HepG2 (cell line): ENCODE data around the gene TRMT2A. TPM values are rescaled to one million over a fixed set of nuclear protein-coding genes. Genes with fewer than 3 reads are reported as not detected.

ENCODE experiments used
- ATAC-seq: fragments of 200-7000 bp; cut with Tn5 transposase; 3 replicates; pipeline ENCODE4 v1.9.1; 2020; ENCODE audit warnings: mild to moderate bottlenecking, moderate library complexity
- BruUV-seq: library from RNA; stranded (reverse); fragments of 400-500 nt; replicated peaks from 2 replicates; lab custom pipeline; 2021; lab: Mats Ljungman, UMichigan
- CTCF ChIA-PET: fragments of 300-600 bp; formaldehyde crosslinking; extraction: SDS; loops from one replicate; lab custom pipeline; 2021; ENCODE audit warnings: low total read pairs, inconsistent platforms, low intra/inter-chr PET ratio; lab: Yijun Ruan, JAX
- POLR2A ChIA-PET: fragments of 350-600 bp; sonication (Branson Sonifier 250); formaldehyde crosslinking; loops from one replicate; lab custom pipeline; 2020; ENCODE audit warnings: antibody characterized with exemption, inconsistent platforms; lab: Yijun Ruan, JAX
- DNase-seq: peaks from one replicate; pipeline ENCODE4 v3.0.0-alpha.2; 2015; ENCODE audit warnings: low spot score
- FAIRE-seq: peaks from 3 replicates; lab custom pipeline; 2011; peaks lifted over from hg19 to GRCh38; lab: Jason Lieb, UNC
- H2AFZ ChIP-seq: one replicate; pipeline ENCODE4 v1.6.1; 2011; ENCODE audit warnings: low read length, inconsistent platforms
- H3K27ac ChIP-seq: fragments of 300-600 bp; 3 replicates; pipeline ENCODE4 v1.8.0; 2011; ENCODE audit warnings: mixed run types, mild to moderate bottlenecking, mixed read lengths, low read length, inconsistent platforms; ENCODE audit not compliant: insufficient read depth; ENCODE audit errors: extremely low read length
- H3K27me3 ChIP-seq, 2 experiments: fragments of 200-600 bp in 1 of 2; 2 replicates in 1 of 2; 3 replicates in 1 of 2; pipeline versions ENCODE4 v1.6.0 to v1.8.0; 2011; ENCODE audit warnings: low read length in 2 of 2, mild to moderate bottlenecking in 2 of 2, moderate library complexity in 2 of 2, inconsistent platforms in 1 of 2; ENCODE audit not compliant: insufficient read depth in 2 of 2, control insufficient read depth in 1 of 2
- H3K36me3 ChIP-seq, 2 experiments: fragments of 200-600 bp in 1 of 2; replicated peaks in 1 of 2; 2 replicates in 1 of 2; 3 replicates in 1 of 2; pipeline versions ENCODE4 v1.5.1 to v1.8.0; 2011; ENCODE audit warnings: low read length in 2 of 2, inconsistent platforms in 1 of 2; ENCODE audit not compliant: insufficient read depth in 2 of 2, control insufficient read depth in 1 of 2
- H3K4me1 ChIP-seq: 2 replicates; pipeline ENCODE4 v1.5.1; 2012; ENCODE audit warnings: low read length, inconsistent platforms; ENCODE audit not compliant: insufficient read depth
- H3K4me2 ChIP-seq: 2 replicates; pipeline ENCODE4 v1.6.0; 2011; ENCODE audit warnings: low read depth, low read length, inconsistent platforms
- H3K4me3 ChIP-seq, 3 experiments: fragments of 200-600 bp in 1 of 3; sonication (generic), shearing (Covaris generic) in 1 of 3; replicated peaks in 1 of 3; 2 replicates each; pipeline ENCODE4 v1.5.1; 2011 to 2016; ENCODE audit warnings: low read length in 3 of 3, inconsistent platforms in 2 of 3, low read depth in 2 of 3, mild to moderate bottlenecking in 2 of 3, control low read depth in 1 of 3, mixed read lengths in 1 of 3; ENCODE audit not compliant: insufficient read depth in 1 of 3
- H3K79me2 ChIP-seq: one replicate; pipeline ENCODE4 v1.6.1; 2011; ENCODE audit warnings: low read length, inconsistent platforms; ENCODE audit not compliant: insufficient read depth
- H3K9ac ChIP-seq: 2 replicates; pipeline ENCODE4 v1.6.0; 2011; ENCODE audit warnings: mild to moderate bottlenecking, low read depth, low read length, inconsistent platforms; ENCODE audit not compliant: insufficient read depth
- H3K9me3 ChIP-seq: 2 replicates; pipeline ENCODE4 v1.5.1; 2012; ENCODE audit warnings: mild to moderate bottlenecking, low read length
- H4K20me1 ChIP-seq: 2 replicates; pipeline ENCODE4 v1.6.0; 2011; ENCODE audit warnings: inconsistent platforms, mild to moderate bottlenecking, low read length, moderate library complexity; ENCODE audit not compliant: insufficient read depth
- ASH2L ChIP-seq: fragments of 300-600, 200-600 bp; sonication (generic); IDR thresholded peaks from 2 replicates; pipeline ENCODE4 v1.7.0; 2017; ENCODE audit warnings: low read depth, mild to moderate bottlenecking, moderate library complexity, mixed read lengths, low read length; ENCODE audit not compliant: insufficient read length
- KAT7 ChIP-seq: IDR thresholded peaks from 2 replicates; pipeline ENCODE4 v1.6.1; 2018; ENCODE audit warnings: borderline replicate concordance, missing compliant biosample characterization
- NCOR1 ChIP-seq: fragments of 200-600 bp; sonication (generic); IDR thresholded peaks from 2 replicates; pipeline ENCODE4 v1.7.0; 2017; ENCODE audit warnings: antibody characterized with exemption, low read length, borderline replicate concordance
- NR2F2 ChIP-seq: IDR thresholded peaks from 2 replicates; pipeline ENCODE4 v1.6.1; 2012; ENCODE audit warnings: low read depth, inconsistent platforms, borderline replicate concordance
- POLR2A ChIP-seq, 2 experiments: IDR thresholded peaks; 2 replicates each; pipeline ENCODE4 v1.6.1; 2011; ENCODE audit warnings: low read depth in 2 of 2, low read length in 2 of 2, mild to moderate bottlenecking in 1 of 2, moderate library complexity in 1 of 2; ENCODE audit not compliant: insufficient read depth in 1 of 2
- RBM22 ChIP-seq: fragments of 200-400 bp; formaldehyde crosslinking; optimal IDR thresholded peaks from 2 replicates; pipeline ENCODE3; 2017; ENCODE audit warnings: mild to moderate bottlenecking, low read length, moderate library complexity
- ZC3H13 ChIP-seq: sonication (generic); formaldehyde crosslinking; IDR thresholded peaks from 2 replicates; pipeline ENCODE4 v1.8.1; 2023; ENCODE audit warnings: mild to moderate bottlenecking, missing genetic modification reagents, moderate library complexity
- ZNF24 ChIP-seq: fragments of 450-650 bp; IDR thresholded peaks from 2 replicates; pipeline ENCODE4 v1.6.1; 2017; ENCODE audit warnings: antibody characterized with exemption, mild to moderate bottlenecking
- WGBS: methylation state at CpG from one replicate; pipeline ENCODE4 v1.1.6; 2017; ENCODE audit warnings: low lambda C conversion rate; 5-methylcytosine and 5-hydroxymethylcytosine counted together
- in situ Hi-C: cut with HindIII; loops from 2 replicates; pipeline ENCODE4 v1.10.0; 2017; ENCODE audit warnings: low pct_unique_long_range_greater_than_20kb; ENCODE audit not compliant: extremely low pct_ligation_motif_present
- intact Hi-C: fragments of 100-400 bp; cut with micrococcal nuclease; formaldehyde crosslinking; loops from one replicate; pipeline ENCODE4 v1.10.0; 2022; ENCODE audit not compliant: unreplicated experiment
- polyA plus RNA-seq, 8 experiments: library from polyadenylated mRNA; depleted of rRNA in 3 of 8; stranded (reverse) in 7 of 8; unstranded in 1 of 8; fragments of >200 nt; fragmentation: Illumina TruSeq in 4 of 8; extraction: Trizol in 4 of 8; gene quantifications; 2 replicates each; pipeline versions ENCODE4 v1.2.1 to v1.2.3, GENCODE V29; 2011 to 2016; ENCODE audit warnings: low read depth in 4 of 8, missing spikeins in 1 of 8, mixed read lengths in 1 of 8; ENCODE audit not compliant: insufficient read depth in 1 of 8
- total RNA-seq, 5 experiments: library from RNA; depleted of rRNA; stranded (reverse); fragments of >200 nt; fragmentation: Illumina TruSeq; extraction: Trizol; gene quantifications; 2 replicates each; pipeline ENCODE4 v1.2.3, GENCODE V29; 2016; ENCODE audit warnings: low read depth in 1 of 5
- TF ChIP-seq, protein P1 (sequence below): sonication (generic); formaldehyde crosslinking; IDR thresholded peaks from 2 replicates; pipeline ENCODE4 v1.8.0; 2022; ENCODE audit warnings: missing genetic modification reagents, mild to moderate bottlenecking, moderate library complexity, borderline replicate concordance

Gene TRMT2A
- total and polyA plus RNA-seq, 2 of the 13 experiments (the other 11 are each of a cell fraction or from before 2014, with no cell fraction given) = 24.0 to 30.3 TPM

DNA sequence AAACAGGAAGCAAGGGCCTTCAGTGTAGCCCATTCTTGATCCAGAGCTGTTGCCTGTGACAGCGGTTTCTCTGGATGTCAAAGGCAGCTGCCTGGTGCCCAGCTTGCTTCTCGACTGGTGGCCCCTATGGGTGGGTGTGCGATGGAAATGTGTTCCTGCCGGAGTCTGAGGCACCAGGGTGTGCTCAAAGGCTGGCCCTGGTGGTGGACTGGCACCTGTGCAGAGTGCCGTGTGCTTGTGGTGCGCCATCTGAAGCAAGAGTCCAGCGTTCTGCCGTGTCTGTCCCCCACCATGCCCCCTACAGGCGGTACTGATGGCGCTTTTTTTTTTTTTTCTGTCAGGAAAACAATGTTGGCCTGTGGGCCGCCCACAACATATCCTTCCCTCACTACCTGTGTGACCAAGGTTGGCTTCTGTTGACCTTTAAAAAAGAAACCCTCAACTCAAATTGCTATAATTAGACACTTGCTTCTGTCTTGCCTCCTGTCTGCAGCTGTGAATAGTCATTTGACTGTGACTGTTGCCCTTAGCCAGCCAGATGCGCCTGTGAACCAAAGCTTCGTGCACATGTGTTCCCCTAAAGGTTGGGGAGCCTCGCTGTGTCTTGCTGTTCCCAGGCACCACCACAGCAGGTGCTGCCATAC is 5.9 kb downstream of the TRMT2A start (continued):
- peak; percentile 93 for TF ChIP-seq RBM22
- no peak for TF ChIP-seq ZNF24
- TF ChIP-seq, protein P1, sequence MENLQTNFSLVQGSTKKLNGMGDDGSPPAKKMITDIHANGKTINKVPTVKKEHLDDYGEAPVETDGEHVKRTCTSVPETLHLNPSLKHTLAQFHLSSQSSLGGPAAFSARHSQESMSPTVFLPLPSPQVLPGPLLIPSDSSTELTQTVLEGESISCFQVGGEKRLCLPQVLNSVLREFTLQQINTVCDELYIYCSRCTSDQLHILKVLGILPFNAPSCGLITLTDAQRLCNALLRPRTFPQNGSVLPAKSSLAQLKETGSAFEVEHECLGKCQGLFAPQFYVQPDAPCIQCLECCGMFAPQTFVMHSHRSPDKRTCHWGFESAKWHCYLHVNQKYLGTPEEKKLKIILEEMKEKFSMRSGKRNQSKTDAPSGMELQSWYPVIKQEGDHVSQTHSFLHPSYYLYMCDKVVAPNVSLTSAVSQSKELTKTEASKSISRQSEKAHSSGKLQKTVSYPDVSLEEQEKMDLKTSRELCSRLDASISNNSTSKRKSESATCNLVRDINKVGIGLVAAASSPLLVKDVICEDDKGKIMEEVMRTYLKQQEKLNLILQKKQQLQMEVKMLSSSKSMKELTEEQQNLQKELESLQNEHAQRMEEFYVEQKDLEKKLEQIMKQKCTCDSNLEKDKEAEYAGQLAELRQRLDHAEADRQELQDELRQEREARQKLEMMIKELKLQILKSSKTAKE (CRISPR knock-in tag) = no peak
- no peak for TF ChIP-seq NCOR1
- TF ChIP-seq NR2F2 = no peak
- no peak for TF ChIP-seq KAT7 (CRISPR knock-in tag)
- 0 out of 2 replicates have a peak, but pooled peaks have one; percentile 24 for TF ChIP-seq ZC3H13 (CRISPR knock-in tag)

DNA sequence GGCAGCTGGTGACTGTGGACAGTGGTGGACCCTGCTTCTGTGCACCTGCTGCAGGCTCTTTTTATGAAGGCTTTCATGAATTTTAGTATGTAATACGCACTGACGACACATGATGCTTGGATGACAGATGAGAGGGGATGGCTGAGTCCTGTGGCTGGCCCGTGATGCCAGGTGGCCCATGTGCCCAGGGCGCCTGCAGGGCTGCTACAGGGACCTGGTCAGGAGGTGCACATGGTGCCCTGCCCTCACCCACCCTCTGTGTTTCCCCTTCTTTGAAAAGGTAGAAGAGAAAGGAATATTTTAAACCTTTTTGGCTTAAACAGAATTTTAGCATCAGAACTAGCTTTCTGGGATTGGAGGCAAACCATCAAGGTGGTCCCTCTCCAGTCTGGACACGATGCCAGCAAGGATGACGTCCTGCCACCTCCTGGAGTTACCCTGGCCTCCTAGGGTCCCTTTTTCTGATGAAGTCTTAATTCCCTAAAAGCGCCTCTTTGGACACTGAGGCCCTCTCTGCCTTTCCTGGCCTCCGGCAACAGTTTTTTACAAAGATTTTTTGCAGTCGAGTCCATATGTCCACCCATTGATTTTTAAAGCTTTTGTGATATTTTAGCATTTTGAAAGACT is 6.6 kb downstream of the TRMT2A start:
- H3K27me3 ChIP-seq = no peaks in the 10 kb centered on the region
- no peaks in the 10 kb centered on the region for H3K9me3 ChIP-seq
- peaks cover 5% of the 10 kb centered on the region for H3K79me2 ChIP-seq
- TF ChIP-seq ASH2L (no peak), POLR2A (IDR thresholded peaks at IDR 0.05; ENCODE audit: insufficient read depth in 1 of 2, low read depth in 2 of 2, low read length in 2 of 2) (peak in 1 of 2 experiments; percentile 5; a peak in 2 of 4 replicates)
- POLR2A ChIA-PET = no interaction called here
- no peak overlapping the region for H3K4me3 ChIP-seq
- intact Hi-C loops = no loop called here
- over 99% methylated on average over 8 of the region's 9 CpGs for WGBS
- FAIRE-seq (no peak), ATAC-seq (no peak), DNase-seq (no peak)
- no peak overlapping the region for H3K4me2 ChIP-seq
- H3K27ac ChIP-seq = peak overlapping the region; percentile 45
- in situ Hi-C loops = no loop called here
- H3K9ac ChIP-seq = no peak overlapping the region
- no peak overlapping the region for H2AFZ ChIP-seq
- peaks cover 15% of the 10 kb centered on the region for H3K4me1 ChIP-seq
- CTCF ChIA-PET = no interaction called here
- peaks cover 4% of the 10 kb centered on the region; the same call in 1 of the 2 replicates for H4K20me1 ChIP-seq
- peaks cover 36 to 94% of the 10 kb centered on the region in 2 experiments for H3K36me3 ChIP-seq
- TSS peak; percentile 51 for BruUV-seq
